Small intestine (tissue), 7 donors: ENCODE data around the gene RIT1. TPM values are rescaled to one million over a fixed set of nuclear protein-coding genes. Genes with fewer than 3 reads are reported as not detected.

Experiments
- DNase-seq, 2 donors: peaks; one replicate each; pipeline versions ENCODE4 v3.0.0 to v3.0.0-alpha.2; 2013
- FAIRE-seq: peaks from 2 replicates; lab custom pipeline; 2012; peaks lifted over from hg19 to GRCh38; lab: Jason Lieb, UNC
- H3K27ac ChIP-seq, 3 donors: one replicate each; pipeline ENCODE4 v1.5.1; 2013; ENCODE audit warnings: low read length in 2 of 3, mild to moderate bottlenecking in 2 of 3, control low read depth in 1 of 3, inconsistent platforms in 1 of 3, low read depth in 1 of 3, moderate library complexity in 1 of 3
- H3K27me3 ChIP-seq, 3 donors: one replicate each; pipeline ENCODE4 v1.6.1; 2013; ENCODE audit warnings: low read length in 3 of 3, inconsistent platforms in 1 of 3; ENCODE audit not compliant: control insufficient read depth in 3 of 3, insufficient read depth in 3 of 3
- H3K36me3 ChIP-seq, 3 donors: one replicate each; pipeline ENCODE4 v1.6.1; 2013; ENCODE audit warnings: low read length in 3 of 3, inconsistent platforms in 1 of 3, low read depth in 1 of 3, mild to moderate bottlenecking in 1 of 3, moderate library complexity in 1 of 3; ENCODE audit not compliant: control insufficient read depth in 3 of 3, insufficient read depth in 2 of 3
- H3K4me1 ChIP-seq, 3 donors: one replicate each; pipeline ENCODE4 v1.6.1; 2013; ENCODE audit warnings: low read length in 2 of 3, inconsistent platforms in 1 of 3, low read depth in 1 of 3, mild to moderate bottlenecking in 1 of 3, moderate library complexity in 1 of 3; ENCODE audit not compliant: control insufficient read depth in 3 of 3, insufficient read depth in 2 of 3
- H3K4me3 ChIP-seq, 3 donors: one replicate each; pipeline ENCODE4 v1.5.1; 2013; ENCODE audit warnings: low read length in 3 of 3, control low read depth in 1 of 3, inconsistent platforms in 1 of 3, low read depth in 1 of 3, mild to moderate bottlenecking in 1 of 3, moderate library complexity in 1 of 3
- H3K9me3 ChIP-seq, 2 donors: one replicate each; pipeline ENCODE4 v1.6.1; 2013; ENCODE audit warnings: low read depth in 1 of 2, low read length in 1 of 2; ENCODE audit not compliant: control insufficient read depth in 2 of 2, insufficient read depth in 1 of 2
- WGBS, 3 donors: extraction: QIAGEN DNeasy Blood & Tissue Kit; methylation state at CpG; one replicate each; pipeline ENCODE4 v1.1.7; 2013; 5-methylcytosine and 5-hydroxymethylcytosine counted together
- polyA plus RNA-seq, 4 donors: library from polyadenylated mRNA; stranded (reverse) in 3 of 4; unstranded in 1 of 4; fragments of 200-250 nt in 3 of 4; fragments of 120-200 nt in 1 of 4; gene quantifications; one replicate each; pipeline versions ENCODE4 v1.2.1 to v1.2.3, GENCODE V29; 2013
- donor health status: healthy with polysubstance abuse.
- donor health status: control.
- donor health status: control.
- donor health status: Bipolar disorder and iron deficiency.
- donor health status: healthy.

The RIT1 gene
- polyA plus RNA-seq, 4 donors = 9.7 to 57.8 (median 11.7) TPM

DNA sequence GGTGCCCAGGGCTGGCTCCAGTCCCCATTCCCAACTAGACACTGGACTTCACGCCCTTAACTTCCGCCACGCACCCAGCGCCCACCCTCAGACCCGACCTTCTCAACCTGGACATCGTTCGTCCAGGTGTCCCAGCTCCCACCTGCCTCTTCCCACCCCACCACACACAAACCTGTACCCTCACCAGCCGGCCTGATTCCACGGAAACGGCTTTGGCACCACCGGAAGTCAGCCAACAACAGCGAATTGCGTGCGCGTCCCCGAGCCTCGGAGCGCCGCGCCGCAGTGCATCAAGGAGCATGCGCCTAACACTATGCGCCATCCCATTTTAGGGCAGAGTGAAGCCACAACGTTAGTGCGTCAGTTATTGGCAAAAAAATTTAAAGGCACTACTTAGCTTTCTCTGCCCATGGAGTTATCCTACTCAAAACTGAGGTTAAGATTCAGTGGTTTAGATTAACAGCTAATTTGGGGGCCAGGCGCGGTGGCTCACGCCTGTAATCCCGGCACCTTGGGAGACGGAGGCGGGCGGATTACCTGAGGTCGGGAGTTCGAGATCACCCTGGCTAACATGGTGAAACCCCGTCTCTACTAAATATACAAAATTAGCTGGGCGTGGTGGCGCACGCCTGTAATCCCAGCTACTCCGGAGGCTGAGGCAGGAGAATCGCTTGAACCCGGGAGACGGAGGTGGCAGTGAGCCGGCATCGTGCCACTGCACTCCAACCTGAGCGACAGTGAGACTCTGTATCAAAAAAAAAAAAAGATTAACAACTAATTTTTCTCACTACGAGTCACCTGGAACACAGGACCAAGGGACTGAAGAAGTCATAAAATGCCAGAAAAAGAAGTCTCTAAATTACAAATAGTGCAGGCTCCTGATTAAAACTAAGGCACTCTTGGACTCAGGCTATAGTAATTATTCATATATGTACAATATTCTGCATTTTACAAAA, 53.9 kb downstream of the RIT1 start, which contains the start of gene GON4L:
Gene GON4L (minus strand): TSS at position 240 of the 956 bp plus-strand sequence. CDS start 3,434 bp downstream, outside the sequence.
- WGBS, 3 donors = 5 to 12% (median 5%) methylated on average over 42 to 46 of the region's 46 CpGs
- Histone ChIP-seq H3K27ac (peak within 1 kb of the TSS in 2 of 3 donors; percentile 60 to 89), H3K4me1 (peaks cover 0 to 10% (median 0%) of the 10 kb centered on the region in 3 donors), H3K9me3 (no peaks in the 10 kb centered on the region), H3K36me3 (peaks cover 3 to 17% (median 7%) of the 10 kb centered on the region in 3 donors), H3K4me3 (peak within 1 kb of the TSS; percentile 52 to 86 (median 69)), H3K27me3 (peaks cover 0 to 6% (median 0%) of the 10 kb centered on the region in 3 donors)
- FAIRE-seq (no peak), DNase-seq (peak; percentile 94 to 96)

DNA sequence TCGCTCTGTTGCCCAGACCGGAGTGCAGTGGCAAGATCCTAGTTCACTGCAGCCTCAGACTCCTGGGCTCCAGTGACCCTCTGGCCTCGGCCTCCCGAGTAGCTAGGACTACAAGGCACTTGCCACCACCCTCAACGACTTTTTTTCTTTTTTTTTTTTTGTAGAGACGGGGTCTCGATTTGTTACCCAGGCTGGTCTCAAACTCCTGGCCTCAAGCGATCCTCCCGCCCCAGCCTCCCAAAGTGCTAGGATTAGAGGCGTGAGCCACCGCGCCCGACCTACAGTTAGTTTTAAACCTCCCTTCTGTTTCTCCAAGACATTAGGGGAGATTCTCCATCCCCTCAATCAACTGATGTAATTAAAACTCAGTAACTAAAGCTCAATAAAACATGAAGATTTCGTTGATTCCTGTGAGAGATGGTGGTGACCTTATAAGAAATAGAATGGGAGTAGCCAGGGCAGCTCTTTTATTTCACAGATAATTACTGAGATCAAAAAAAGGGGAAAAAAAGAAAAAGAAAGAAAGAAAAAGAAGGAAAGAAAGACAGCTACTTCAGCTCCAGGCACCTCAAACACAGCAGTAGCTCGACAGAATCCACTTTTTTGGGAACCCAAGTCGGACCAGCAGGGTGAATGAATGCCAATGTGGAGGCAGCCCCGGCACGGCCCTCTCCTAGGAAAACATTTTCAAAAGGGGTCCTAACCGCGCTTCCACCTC, 54.7 kb downstream of the RIT1 start:
- 48 to 56% (median 50%) methylated on average over 20 of the region's 20 CpGs for WGBS, 3 donors
- Histone ChIP-seq H3K36me3 (peaks cover 6 to 24% (median 7%) of the 10 kb centered on the region in 3 donors), H3K27ac (peak overlapping the region in 2 of 3 donors; percentile 60 to 89), H3K4me1 (peaks cover 0 to 10% (median 0%) of the 10 kb centered on the region in 3 donors), H3K27me3 (peaks cover 0 to 6% (median 0%) of the 10 kb centered on the region in 3 donors), H3K9me3 (no peaks in the 10 kb centered on the region), H3K4me3 (peak overlapping the region; percentile 52 to 86 (median 69))
- no peak for DNase-seq
- FAIRE-seq = no peak

DNA sequence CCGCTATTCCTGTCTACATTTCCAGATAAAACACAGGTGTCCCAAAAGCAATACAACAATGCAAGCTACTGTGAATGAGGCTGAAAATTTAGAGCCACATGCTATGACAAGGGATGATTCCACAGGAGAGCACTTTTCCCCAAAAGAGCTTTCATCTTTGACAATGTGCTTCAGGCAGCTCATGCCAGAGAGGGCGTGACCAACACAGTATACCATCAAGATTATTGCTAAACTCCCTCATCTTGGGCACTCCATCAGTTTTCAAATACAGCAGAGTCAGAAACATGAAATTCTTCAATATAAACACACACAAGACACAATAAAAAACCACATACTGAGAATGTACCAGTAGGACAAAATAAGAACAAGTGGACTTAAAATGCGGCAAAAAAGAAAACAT, 60.8 kb downstream of the RIT1 start:
- H3K9me3 ChIP-seq = no peaks in the 10 kb centered on the region
- DNase-seq (no peak), FAIRE-seq (no peak)
- H3K4me1 ChIP-seq = no peaks in the 10 kb centered on the region
- H3K27ac ChIP-seq = no peak overlapping the region
- H3K27me3 ChIP-seq = no peaks in the 10 kb centered on the region
- peaks cover 7 to 55% (median 9%) of the 10 kb centered on the region in 3 donors for H3K36me3 ChIP-seq
- no peak overlapping the region for H3K4me3 ChIP-seq
- WGBS, 3 donors = 76 to 88% (median 86%) methylated on average over 3 of the region's 3 CpGs

DNA sequence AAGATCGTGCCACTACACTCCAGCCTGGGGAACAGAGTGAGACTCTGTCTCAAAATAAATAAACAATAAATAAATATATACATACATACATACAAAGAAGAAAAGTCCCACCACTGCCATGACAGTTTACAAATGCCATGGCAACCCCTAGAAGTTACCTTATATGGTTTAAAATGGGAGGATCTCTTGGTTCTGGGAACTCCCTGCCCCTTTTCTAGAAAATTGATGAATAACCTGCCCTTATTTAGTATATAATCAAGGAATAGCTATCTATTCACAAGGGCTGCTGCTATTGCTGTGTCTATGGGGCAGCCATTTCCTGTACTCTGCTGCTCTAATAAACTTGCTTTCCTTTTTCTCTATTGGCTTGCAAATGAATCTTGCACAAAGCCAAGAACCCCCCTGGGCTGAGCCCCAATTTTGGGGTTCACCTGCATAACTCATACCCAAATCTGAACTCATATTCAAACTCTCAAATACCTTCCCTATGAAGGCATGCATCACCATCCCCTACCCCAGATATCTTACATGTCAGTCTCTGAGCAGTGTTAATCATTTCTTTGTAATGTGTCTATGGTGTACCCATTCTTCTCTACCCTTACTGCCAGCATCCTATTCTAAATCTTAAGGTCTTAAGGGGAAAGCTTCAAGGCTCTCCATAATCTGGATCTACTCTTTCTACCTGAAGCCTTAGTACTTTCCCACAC, 63.2 kb downstream of the RIT1 start:
- peaks cover 0 to 4% (median 2%) of the 10 kb centered on the region in 3 donors for H3K4me1 ChIP-seq
- H3K9me3 ChIP-seq = no peaks in the 10 kb centered on the region
- H3K4me3 ChIP-seq = no peak overlapping the region
- DNase-seq (no peak), FAIRE-seq (no peak)
- peaks cover under 1 to 50% (median 9%) of the 10 kb centered on the region in 3 donors for H3K36me3 ChIP-seq
- no peak overlapping the region for H3K27ac ChIP-seq
- H3K27me3 ChIP-seq = no peaks in the 10 kb centered on the region
- 95 to 100% (median 97%) methylated on average over 1 of the region's 1 CpG for WGBS, 3 donors

Other genes starting within 250 kb of the RIT1 start
- 10 to 100 TPM; 29.4 to 54.8 (median 35.2) TPM for gene YY1AP1, start 222.6 kb downstream of the RIT1 start, polyA plus RNA-seq
- gene DAP3, start 222.3 kb downstream of the RIT1 start, polyA plus RNA-seq = 10 to 100 TPM; 86.5 to 97.8 (median 91.4) TPM
- 10 to 100 TPM; 15.3 to 47.2 (median 22.0) TPM for gene GON4L, start 54.1 kb downstream of the RIT1 start, polyA plus RNA-seq
- 10 to 100 TPM in 1 of 4 donors, 1 to 10 TPM in 1, under 1 TPM in 1, not detected in 1; 0.54 to 12.9 (median 4.7) TPM for gene SYT11, start 51.8 kb downstream of the RIT1 start, polyA plus RNA-seq
- 10 to 100 TPM in 3 of 4 donors, 1 to 10 TPM in 1; 7.3 to 70.5 (median 22.3) TPM for gene KHDC4, start 23.1 kb upstream of the RIT1 start, polyA plus RNA-seq
- gene RXFP4, start 30.3 kb upstream of the RIT1 start, polyA plus RNA-seq = 1 to 10 TPM in 2 of 4 donors, under 1 TPM in 1, not detected in 1; 0.82 to 1.5 (median 1.3) TPM
- gene ARHGEF2, start 67.2 kb upstream of the RIT1 start, polyA plus RNA-seq = 10 to 100 TPM; 14.6 to 61.6 (median 38.2) TPM
- gene SSR2, start 109.6 kb upstream of the RIT1 start, polyA plus RNA-seq = 100 to 1,000 TPM; 133 to 316 (median 266) TPM
- 10 to 100 TPM; 14.1 to 37.1 (median 20.4) TPM for gene UBQLN4, start 142.4 kb upstream of the RIT1 start, polyA plus RNA-seq
- gene LAMTOR2, start 143.4 kb upstream of the RIT1 start, polyA plus RNA-seq = 100 to 1,000 TPM in 3 of 4 donors, 10 to 100 TPM in 1; 66.7 to 226 (median 148) TPM
- 100 to 1,000 TPM; 140 to 216 (median 169) TPM for gene RAB25, start 149.8 kb upstream of the RIT1 start, polyA plus RNA-seq
- gene MEX3A, start 171.1 kb upstream of the RIT1 start, polyA plus RNA-seq = 1 to 10 TPM in 2 of 4 donors, under 1 TPM in 2; under 0.01 to 5.6 (median 0.87) TPM
- gene LMNA, start 203.4 kb upstream of the RIT1 start, polyA plus RNA-seq = 100 to 1,000 TPM in 3 of 4 donors, 10 to 100 TPM in 1; 89.7 to 168 (median 105) TPM
- 1 to 10 TPM in 3 of 4 donors, under 1 TPM in 1; 0.89 to 7.7 (median 1.8) TPM for gene SEMA4A, start 242.2 kb upstream of the RIT1 start, polyA plus RNA-seq